KG1 (cell line): Measurements from ENCODE around the gene KDM2B.

ENCODE experiments used
- DNase-seq: peaks from one replicate; lab custom pipeline; 2025; lab: John Stamatoyannopoulos, UW

Gene KDM2B

GRCh38 chr12:121580959-121581685 lies at the start of gene KDM2B:
Gene KDM2B (minus strand): TSS chr12:121581023. CDS start chr12:121580911, 112 bp downstream.
- peak; percentile 55 for DNase-seq

GRCh38 chr12:121628536-121628935 lies 47.7 kb upstream of the KDM2B start:
- no peak for DNase-seq

- DNase-seq: no peak
Measured at GRCh38 chr12:121628037-121628436, 47.2 kb upstream of the KDM2B start.

GRCh38 chr12:121626853-121627640 lies 46.2 kb upstream of the KDM2B start:
- DNase-seq: peak; percentile 55

GRCh38 chr12:121626087-121626852 lies 45.4 kb upstream of the KDM2B start, which contains the start of gene ORAI1:
Gene ORAI1 (plus strand): TSS chr12:121626530.
- peak; percentile 91 for DNase-seq

GRCh38 chr12:121620333-121620891 lies 39.6 kb upstream of the KDM2B start:
- DNase-seq: no peak

GRCh38 chr12:121618659-121619233 lies 37.9 kb upstream of the KDM2B start:
- DNase-seq: no peak

GRCh38 chr12:121614872-121615467 lies 34.1 kb upstream of the KDM2B start:
- DNase-seq: no peak

- no peak for DNase-seq
Measured at GRCh38 chr12:121613462-121613861, 32.6 kb upstream of the KDM2B start.

- DNase-seq: no peak
Measured at GRCh38 chr12:121611306-121611705, 30.5 kb upstream of the KDM2B start.

GRCh38 chr12:121610239-121611149 lies 29.7 kb upstream of the KDM2B start:
- no peak for DNase-seq

GRCh38 chr12:121608301-121608700 lies 27.5 kb upstream of the KDM2B start:
- DNase-seq: no peak

GRCh38 chr12:121603581-121603980 lies 22.8 kb upstream of the KDM2B start:
- no peak for DNase-seq

- no peak for DNase-seq
Measured at GRCh38 chr12:121602766-121603165, 21.9 kb upstream of the KDM2B start.

- no peak for DNase-seq
Measured at GRCh38 chr12:121600702-121601336, 20.0 kb upstream of the KDM2B start.

GRCh38 chr12:121596526-121596925 lies 15.7 kb upstream of the KDM2B start:
- DNase-seq: no peak

- DNase-seq: no peak
Measured at GRCh38 chr12:121595520-121595919, 14.7 kb upstream of the KDM2B start.

GRCh38 chr12:121592320-121592719 lies 11.5 kb upstream of the KDM2B start:
- no peak for DNase-seq

- DNase-seq: peak; percentile 71
Measured at GRCh38 chr12:121590476-121591143, 9.8 kb upstream of the KDM2B start.
